ENCODE data around the gene MUC22. TPM values are rescaled to one million over a fixed set of nuclear protein-coding genes. Genes with fewer than 3 reads are reported as not detected.

Gene MUC22
- total RNA-seq, 2 donors from 2014 or later = not detected

GRCh38 chr6:31001281-31001888 is 8.9 kb upstream of the MUC22 start:
- H3K36me3 ChIP-seq (replicated peaks in 1 of 2; ENCODE audit: insufficient read depth in 1 of 2, low read depth in 2 of 2) = no peaks in the 10 kb centered on the region
- WGBS, 2 donors = 77 to 86% methylated on average over 12 to 13 of the region's 13 CpGs

GRCh38 chr6:31002471-31002870 is 7.8 kb upstream of the MUC22 start:
- Histone ChIP-seq H3K27me3 (no peaks in the 10 kb centered on the region), H3K9me3 (no peaks in the 10 kb centered on the region), H3K4me1 (peaks cover 15% of the 10 kb centered on the region), H3K27ac (no peak overlapping the region), H3K4me3 (no peak overlapping the region), H3K36me3 (replicated peaks in 1 of 2; ENCODE audit: insufficient read depth in 1 of 2, low read depth in 2 of 2) (no peaks in the 10 kb centered on the region)
- intact Hi-C loops (cut with DNase I) = no loop called here
- TF ChIP-seq, protein P1, sequence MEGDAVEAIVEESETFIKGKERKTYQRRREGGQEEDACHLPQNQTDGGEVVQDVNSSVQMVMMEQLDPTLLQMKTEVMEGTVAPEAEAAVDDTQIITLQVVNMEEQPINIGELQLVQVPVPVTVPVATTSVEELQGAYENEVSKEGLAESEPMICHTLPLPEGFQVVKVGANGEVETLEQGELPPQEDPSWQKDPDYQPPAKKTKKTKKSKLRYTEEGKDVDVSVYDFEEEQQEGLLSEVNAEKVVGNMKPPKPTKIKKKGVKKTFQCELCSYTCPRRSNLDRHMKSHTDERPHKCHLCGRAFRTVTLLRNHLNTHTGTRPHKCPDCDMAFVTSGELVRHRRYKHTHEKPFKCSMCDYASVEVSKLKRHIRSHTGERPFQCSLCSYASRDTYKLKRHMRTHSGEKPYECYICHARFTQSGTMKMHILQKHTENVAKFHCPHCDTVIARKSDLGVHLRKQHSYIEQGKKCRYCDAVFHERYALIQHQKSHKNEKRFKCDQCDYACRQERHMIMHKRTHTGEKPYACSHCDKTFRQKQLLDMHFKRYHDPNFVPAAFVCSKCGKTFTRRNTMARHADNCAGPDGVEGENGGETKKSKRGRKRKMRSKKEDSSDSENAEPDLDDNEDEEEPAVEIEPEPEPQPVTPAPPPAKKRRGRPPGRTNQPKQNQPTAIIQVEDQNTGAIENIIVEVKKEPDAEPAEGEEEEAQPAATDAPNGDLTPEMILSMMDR (IDR thresholded peaks at IDR 0.05) = no peak
- no peak for TF ChIP-seq POLR2A (IDR thresholded peaks at IDR 0.05)
- ATAC-seq (no peak), DNase-seq (no peak)
- 43 to 49% methylated on average over 2 of the region's 2 CpGs for WGBS, 2 donors

More at GRCh38 chr6:31001281-31001888, 8.9 kb upstream of the MUC22 start:
- intact Hi-C loops (cut with DNase I) = no loop called here
- Histone ChIP-seq H3K4me3 (no peak overlapping the region), H3K27me3 (no peaks in the 10 kb centered on the region), H3K4me1 (peaks cover 15% of the 10 kb centered on the region), H3K27ac (no peak overlapping the region), H3K9me3 (no peaks in the 10 kb centered on the region)
- no peak for DNase-seq
- no peak for TF ChIP-seq POLR2A (IDR thresholded peaks at IDR 0.05)
- TF ChIP-seq, protein P1 (IDR thresholded peaks at IDR 0.05) = no peak
- ATAC-seq = no peak

DNA sequence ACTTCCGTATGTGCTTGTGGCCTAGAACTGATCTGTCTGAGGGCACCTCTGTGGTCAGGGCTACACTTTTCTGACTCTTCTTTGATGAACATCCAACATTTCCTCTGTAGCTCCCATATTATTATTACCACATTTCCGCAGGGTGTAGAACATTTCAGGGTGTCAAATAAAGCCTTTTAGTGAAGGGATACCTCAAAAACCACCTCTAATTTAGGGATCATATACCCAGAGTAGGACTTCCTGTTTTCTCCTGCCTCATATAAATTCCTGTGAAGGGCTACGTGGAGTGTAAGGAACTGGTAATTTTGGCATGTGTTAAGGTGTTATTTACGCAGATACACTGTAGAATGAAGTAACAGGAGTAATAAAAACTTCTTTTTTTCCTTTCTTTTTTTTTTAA is 5.5 kb upstream of the MUC22 start:
- intact Hi-C loops (cut with DNase I) = no loop called here
- Histone ChIP-seq H3K27me3 (no peaks in the 10 kb centered on the region), H3K9me3 (no peaks in the 10 kb centered on the region), H3K4me1 (peaks cover 15% of the 10 kb centered on the region), H3K27ac (no peak overlapping the region), H3K4me3 (no peak overlapping the region), H3K36me3 (replicated peaks in 1 of 2; ENCODE audit: insufficient read depth in 1 of 2, low read depth in 2 of 2) (no peaks in the 10 kb centered on the region)
- DNase-seq (no peak), ATAC-seq (no peak)
- no peak for TF ChIP-seq POLR2A (IDR thresholded peaks at IDR 0.05)
- TF ChIP-seq, protein P1 (IDR thresholded peaks at IDR 0.05) = no peak
- 75 to 82% methylated on average over 4 of the region's 4 CpGs for WGBS, 2 donors

- Histone ChIP-seq H3K9me3 (no peaks in the 10 kb centered on the region), H3K4me1 (peaks cover 15% of the 10 kb centered on the region), H3K27me3 (no peaks in the 10 kb centered on the region), H3K4me3 (no peak overlapping the region), H3K27ac (no peak overlapping the region), H3K36me3 (replicated peaks in 1 of 2; ENCODE audit: insufficient read depth in 1 of 2, low read depth in 2 of 2) (no peaks in the 10 kb centered on the region)
- WGBS, 2 donors = 73 to 74% methylated on average over 9 of the region's 9 CpGs
- no peak for DNase-seq
- intact Hi-C loops (cut with DNase I) = no loop called here
- TF ChIP-seq POLR2A (IDR thresholded peaks at IDR 0.05) = no peak
- TF ChIP-seq, protein P1 (IDR thresholded peaks at IDR 0.05) = no peak
- ATAC-seq = peak; percentile 20
Observed at GRCh38 chr6:31005249-31006020, 4.8 kb upstream of the MUC22 start.

All from body of pancreas (tissue), 4 donors.